MCF 10A (cell line): Measurements from ENCODE around the gene NR2F1-AS1. TPM values are rescaled to one million over a fixed set of nuclear protein-coding genes. Genes with fewer than 3 reads are reported as not detected.

Experiments used
- BruUV-seq: library from RNA; stranded (reverse); fragments of 400-500 nt; replicated peaks from 2 replicates; lab custom pipeline; 2021; lab: Mats Ljungman, UMichigan
- CTCF ChIA-PET: fragments of 300-600 bp; sonication (Branson Sonifier 250); formaldehyde crosslinking; extraction: SDS; loops from one replicate; lab custom pipeline; 2021; ENCODE audit warnings: antibody characterized with exemption, inconsistent platforms; lab: Yijun Ruan, JAX
- POLR2A ChIA-PET: fragments of 300-600, 350-650 bp; sonication (Branson Sonifier 250); formaldehyde crosslinking; extraction: SDS; loops from one replicate; lab custom pipeline; 2020; ENCODE audit warnings: antibody characterized with exemption, inconsistent platforms; lab: Yijun Ruan, JAX
- DNase-seq: peaks from one replicate; pipeline ENCODE4 v3.0.0-alpha.2; 2018; ENCODE audit not compliant: unreplicated experiment
- H3K27ac Mint-ChIP-seq: one replicate; pipeline ENCODE4 v1.8.0; 2022; ENCODE audit warnings: mild to moderate bottlenecking, low read depth, mixed read lengths; ENCODE audit not compliant: unreplicated experiment
- H3K27me3 Mint-ChIP-seq: one replicate; pipeline ENCODE4 v1.8.0; 2022; ENCODE audit warnings: mixed read lengths; ENCODE audit not compliant: insufficient read depth, unreplicated experiment
- H3K36me3 Mint-ChIP-seq: one replicate; pipeline ENCODE4 v1.8.0; 2022; ENCODE audit warnings: mild to moderate bottlenecking, moderate library complexity, mixed read lengths; ENCODE audit not compliant: insufficient read depth, unreplicated experiment
- H3K4me1 Mint-ChIP-seq: one replicate; pipeline ENCODE4 v1.8.0; 2022; ENCODE audit warnings: mixed read lengths; ENCODE audit not compliant: insufficient read depth, unreplicated experiment
- H3K4me3 Mint-ChIP-seq: one replicate; pipeline ENCODE4 v1.8.0; 2022; ENCODE audit warnings: mild to moderate bottlenecking, moderate library complexity, mixed read lengths; ENCODE audit not compliant: unreplicated experiment
- H3K9me3 Mint-ChIP-seq: one replicate; pipeline ENCODE4 v1.8.0; 2022; ENCODE audit warnings: mixed read lengths; ENCODE audit not compliant: unreplicated experiment
- intact Hi-C: fragments of 100-400 bp; cut with micrococcal nuclease; formaldehyde crosslinking; loops from 2 replicates; pipeline ENCODE4 v1.14.1; 2022
- total RNA-seq: library from RNA; stranded (reverse); gene quantifications from 2 replicates; pipeline ENCODE4 v1.2.3, GENCODE V29; 2022
- TF ChIP-seq, protein P1 (sequence below): fragments of 200-600 bp; IDR thresholded peaks from one replicate; pipeline ENCODE4 v1.8.0; 2022; ENCODE audit warnings: antibody characterized with exemption, mild to moderate bottlenecking; ENCODE audit not compliant: unreplicated experiment

NR2F1-AS1 gene
- total RNA-seq, 1 experiment from 2014 or later = 3.2 TPM

DNA sequence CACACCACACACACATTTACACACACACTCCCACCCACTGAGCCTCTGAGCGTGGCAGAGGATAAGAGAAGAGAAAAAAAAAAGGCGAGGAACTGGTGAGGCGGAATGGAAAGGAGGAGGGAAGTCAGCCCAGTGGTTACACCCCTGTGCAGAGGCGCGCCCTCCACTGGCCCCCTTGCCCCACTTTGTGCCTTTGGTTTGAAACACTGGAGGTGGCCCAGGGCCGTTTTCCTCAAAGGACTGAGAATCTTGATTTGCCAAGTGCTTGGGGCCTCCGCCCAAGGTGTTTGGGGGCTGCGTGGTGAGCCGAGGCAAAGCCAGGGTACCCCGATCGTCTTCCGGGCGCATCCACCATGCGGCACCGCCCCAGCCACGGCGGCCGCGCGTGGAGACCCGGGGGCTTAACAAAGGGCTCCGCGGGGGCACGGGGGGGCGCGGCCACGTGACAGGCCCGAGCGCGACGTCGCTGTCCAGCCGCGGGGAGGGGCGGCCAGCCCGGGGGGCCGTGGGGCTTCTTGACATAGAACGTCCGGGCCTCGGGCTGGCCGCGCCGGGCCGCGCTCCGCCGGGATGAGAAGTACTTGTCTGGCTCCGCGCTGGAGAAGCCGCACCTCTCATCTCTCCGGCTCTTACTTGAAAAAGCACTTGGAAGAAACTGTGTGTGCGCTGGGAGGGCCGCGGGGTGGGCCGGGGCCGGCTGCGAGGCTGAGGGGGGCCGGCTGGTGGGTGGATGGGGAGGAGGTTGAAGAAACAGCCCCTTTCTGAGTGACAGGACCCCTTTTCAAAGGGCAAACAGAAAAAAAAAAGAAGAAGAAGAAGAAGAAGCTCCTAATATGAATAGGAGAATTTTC, 23.0 kb upstream of the NR2F1-AS1 start:
- DNase-seq = no peak
- Mint-ChIP-seq H3K27ac (no peak overlapping the region), H3K36me3 (no peaks in the 10 kb centered on the region), H3K4me1 (peaks cover 10% of the 10 kb centered on the region), H3K4me3 (no peak overlapping the region), H3K27me3 (peaks cover 44% of the 10 kb centered on the region), H3K9me3 (no peaks in the 10 kb centered on the region)
- POLR2A ChIA-PET = no interaction called here
- BruUV-seq = no TSS peak
- intact Hi-C loops = loop anchor here (10.0 kb wide), 1 partner anchor 1251 kb away; no protein-coding TSS in a partner anchor
- TF ChIP-seq, protein P1, sequence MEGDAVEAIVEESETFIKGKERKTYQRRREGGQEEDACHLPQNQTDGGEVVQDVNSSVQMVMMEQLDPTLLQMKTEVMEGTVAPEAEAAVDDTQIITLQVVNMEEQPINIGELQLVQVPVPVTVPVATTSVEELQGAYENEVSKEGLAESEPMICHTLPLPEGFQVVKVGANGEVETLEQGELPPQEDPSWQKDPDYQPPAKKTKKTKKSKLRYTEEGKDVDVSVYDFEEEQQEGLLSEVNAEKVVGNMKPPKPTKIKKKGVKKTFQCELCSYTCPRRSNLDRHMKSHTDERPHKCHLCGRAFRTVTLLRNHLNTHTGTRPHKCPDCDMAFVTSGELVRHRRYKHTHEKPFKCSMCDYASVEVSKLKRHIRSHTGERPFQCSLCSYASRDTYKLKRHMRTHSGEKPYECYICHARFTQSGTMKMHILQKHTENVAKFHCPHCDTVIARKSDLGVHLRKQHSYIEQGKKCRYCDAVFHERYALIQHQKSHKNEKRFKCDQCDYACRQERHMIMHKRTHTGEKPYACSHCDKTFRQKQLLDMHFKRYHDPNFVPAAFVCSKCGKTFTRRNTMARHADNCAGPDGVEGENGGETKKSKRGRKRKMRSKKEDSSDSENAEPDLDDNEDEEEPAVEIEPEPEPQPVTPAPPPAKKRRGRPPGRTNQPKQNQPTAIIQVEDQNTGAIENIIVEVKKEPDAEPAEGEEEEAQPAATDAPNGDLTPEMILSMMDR = no peak
- CTCF ChIA-PET = interaction anchor here (0.6 to 0.8 kb wide), 2 partner anchors 12 to 999 kb away, joined by 3 to 5 read pairs; no protein-coding TSS in a partner anchor

- H3K36me3 Mint-ChIP-seq = no peaks in the 10 kb centered on the region
- peaks cover 10% of the 10 kb centered on the region for H3K4me1 Mint-ChIP-seq
- intact Hi-C loops = loop anchor here (10.0 kb wide), 1 partner anchor 1252 kb away; no protein-coding TSS in a partner anchor
- ChIA-PET POLR2A (no interaction called here), CTCF (interaction anchor here (0.6 to 0.8 kb wide), 3 partner anchors 12 to 1000 kb away, joined by 3 to 5 read pairs (median 3); no protein-coding TSS in a partner anchor)
- BruUV-seq = no TSS peak
- H3K27ac Mint-ChIP-seq = no peak overlapping the region
- peaks cover 36% of the 10 kb centered on the region for H3K27me3 Mint-ChIP-seq
- H3K9me3 Mint-ChIP-seq = no peaks in the 10 kb centered on the region
- TF ChIP-seq, protein P1 = no peak
- DNase-seq = no peak
- H3K4me3 Mint-ChIP-seq = no peak overlapping the region
Observed at GRCh38 chr5:93603078-93603792, 22.2 kb upstream of the NR2F1-AS1 start.

- peaks cover 29% of the 10 kb centered on the region for H3K27me3 Mint-ChIP-seq
- no peaks in the 10 kb centered on the region for H3K9me3 Mint-ChIP-seq
- CTCF ChIA-PET = interaction anchor here (0.5 to 0.7 kb wide), 2 partner anchors 117 to 200 kb away, joined by 3 to 4 read pairs; no protein-coding TSS in a partner anchor
- no peak overlapping the region for H3K4me3 Mint-ChIP-seq
- DNase-seq = no peak
- POLR2A ChIA-PET = no interaction called here
- intact Hi-C loops = loop anchor here (10.0 kb wide), 1 partner anchor 1252 kb away; no protein-coding TSS in a partner anchor
- TF ChIP-seq, protein P1 = no peak
- H3K36me3 Mint-ChIP-seq = no peaks in the 10 kb centered on the region
- BruUV-seq = no TSS peak
- H3K27ac Mint-ChIP-seq = no peak overlapping the region
- H3K4me1 Mint-ChIP-seq = peaks cover 3% of the 10 kb centered on the region
Observed at GRCh38 chr5:93602241-93603077, 21.4 kb upstream of the NR2F1-AS1 start.
